Lower lobe of right lung (tissue), 2 donors: Measurements from ENCODE around the gene PKP4. TPM values are rescaled to one million over a fixed set of nuclear protein-coding genes. Genes with fewer than 3 reads are reported as not detected.

ENCODE experiments used
- ATAC-seq, 2 donors: fragments of 200-7000 bp; cut with Tn5 transposase; one replicate each; pipeline ENCODE4 v1.9.1; 2020 to 2022; ENCODE audit warnings: mild to moderate bottlenecking in 2 of 2, moderate library complexity in 2 of 2
- DNase-seq: peaks from one replicate; pipeline ENCODE4 v3.0.0-alpha.2; 2020
- H3K27ac ChIP-seq: fragments of 200-600 bp; one replicate; pipeline ENCODE4 v1.8.0; 2022
- H3K27me3 ChIP-seq: fragments of 200-600 bp; one replicate; pipeline ENCODE4 v1.8.0; 2022; ENCODE audit warnings: low read depth
- H3K36me3 ChIP-seq: fragments of 200-600 bp; one replicate; pipeline ENCODE4 v1.8.0; 2022; ENCODE audit warnings: mild to moderate bottlenecking
- H3K4me1 ChIP-seq: fragments of 200-600 bp; one replicate; pipeline ENCODE4 v1.8.0; 2022
- H3K4me3 ChIP-seq: fragments of 200-600 bp; one replicate; pipeline ENCODE4 v1.8.0; 2022; ENCODE audit warnings: mild to moderate bottlenecking
- H3K9me3 ChIP-seq: fragments of 200-600 bp; one replicate; pipeline ENCODE4 v1.8.0; 2022
- intact Hi-C: fragments of 100-400 bp; cut with DNase I; formaldehyde crosslinking; loops from one replicate; pipeline ENCODE4 v1.11.0; 2022
- total RNA-seq: library from RNA; stranded (reverse); fragmentation: NEBNext Ultra II Directional; extraction: Animal tissue kit (Norgen Biotek cat#: 25700); gene quantifications from one replicate; pipeline ENCODE4 v1.2.1, GENCODE V29; 2021
- TF ChIP-seq, protein P1 (sequence below): fragments of 200-600 bp; IDR thresholded peaks from one replicate; pipeline ENCODE4 v1.8.0; 2022; ENCODE audit warnings: antibody characterized with exemption, mild to moderate bottlenecking
- donor health status: DM: no; HTN: yes; CAD: no; lungs with severe emphysema.

Gene PKP4
- total RNA-seq, 1 donor from 2014 or later: 57.0 TPM

DNA sequence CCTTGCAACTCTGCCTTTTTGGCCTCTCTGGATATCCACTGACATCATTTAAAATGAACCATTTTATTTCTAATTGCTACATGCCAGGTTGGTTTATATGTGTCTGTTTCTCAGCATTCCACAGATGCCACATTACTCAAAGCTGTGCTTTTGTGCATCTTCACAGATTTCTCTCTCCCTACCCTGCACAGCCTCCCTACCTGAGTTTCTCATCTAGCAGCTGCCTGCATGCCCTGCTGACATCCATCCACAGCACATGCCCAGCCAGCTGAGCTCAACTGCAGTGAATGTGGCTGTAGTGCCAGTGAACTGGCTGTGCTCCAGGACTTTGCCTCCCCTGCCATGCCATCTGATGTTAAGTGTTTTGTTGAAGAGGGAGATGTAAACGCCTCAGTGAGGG, 44.5 kb downstream of the PKP4 start:
- TF ChIP-seq, protein P1, sequence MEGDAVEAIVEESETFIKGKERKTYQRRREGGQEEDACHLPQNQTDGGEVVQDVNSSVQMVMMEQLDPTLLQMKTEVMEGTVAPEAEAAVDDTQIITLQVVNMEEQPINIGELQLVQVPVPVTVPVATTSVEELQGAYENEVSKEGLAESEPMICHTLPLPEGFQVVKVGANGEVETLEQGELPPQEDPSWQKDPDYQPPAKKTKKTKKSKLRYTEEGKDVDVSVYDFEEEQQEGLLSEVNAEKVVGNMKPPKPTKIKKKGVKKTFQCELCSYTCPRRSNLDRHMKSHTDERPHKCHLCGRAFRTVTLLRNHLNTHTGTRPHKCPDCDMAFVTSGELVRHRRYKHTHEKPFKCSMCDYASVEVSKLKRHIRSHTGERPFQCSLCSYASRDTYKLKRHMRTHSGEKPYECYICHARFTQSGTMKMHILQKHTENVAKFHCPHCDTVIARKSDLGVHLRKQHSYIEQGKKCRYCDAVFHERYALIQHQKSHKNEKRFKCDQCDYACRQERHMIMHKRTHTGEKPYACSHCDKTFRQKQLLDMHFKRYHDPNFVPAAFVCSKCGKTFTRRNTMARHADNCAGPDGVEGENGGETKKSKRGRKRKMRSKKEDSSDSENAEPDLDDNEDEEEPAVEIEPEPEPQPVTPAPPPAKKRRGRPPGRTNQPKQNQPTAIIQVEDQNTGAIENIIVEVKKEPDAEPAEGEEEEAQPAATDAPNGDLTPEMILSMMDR: no peak
- Histone ChIP-seq H3K27ac (no peak overlapping the region), H3K36me3 (no peaks in the 10 kb centered on the region), H3K27me3 (no peaks in the 10 kb centered on the region), H3K4me3 (no peak overlapping the region), H3K4me1 (peaks cover 37% of the 10 kb centered on the region), H3K9me3 (no peaks in the 10 kb centered on the region)
- intact Hi-C loops: no loop called here
- ATAC-seq: peak in 1 of 2 donors; percentile 34
- no peak for DNase-seq

DNA sequence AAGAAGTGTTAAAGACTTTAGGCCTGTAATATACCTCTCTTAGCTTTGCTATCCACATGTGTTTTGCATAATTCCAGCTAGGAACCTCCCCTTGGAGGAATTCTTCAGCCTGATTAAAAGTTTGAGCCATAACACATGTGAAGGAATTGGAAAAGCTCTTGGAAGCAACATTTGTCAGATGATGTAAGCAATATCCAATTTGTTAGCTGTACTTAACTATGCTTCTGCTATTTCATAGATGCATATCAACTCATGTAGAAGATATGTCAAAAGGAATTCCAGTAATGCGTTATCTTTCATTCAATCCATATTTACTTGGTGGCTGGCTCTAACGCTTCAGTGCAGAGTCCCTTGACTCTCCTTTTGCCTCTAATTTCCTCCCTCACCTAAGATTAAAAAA, 46.2 kb downstream of the PKP4 start:
- H3K27me3 ChIP-seq: no peaks in the 10 kb centered on the region
- intact Hi-C loops: no loop called here
- H3K27ac ChIP-seq: no peak overlapping the region
- H3K4me3 ChIP-seq: no peak overlapping the region
- no peaks in the 10 kb centered on the region for H3K9me3 ChIP-seq
- ATAC-seq: peak in 1 of 2 donors; percentile 37
- no peak for DNase-seq
- H3K36me3 ChIP-seq: no peaks in the 10 kb centered on the region
- peaks cover 34% of the 10 kb centered on the region for H3K4me1 ChIP-seq
- TF ChIP-seq, protein P1: no peak

DNA sequence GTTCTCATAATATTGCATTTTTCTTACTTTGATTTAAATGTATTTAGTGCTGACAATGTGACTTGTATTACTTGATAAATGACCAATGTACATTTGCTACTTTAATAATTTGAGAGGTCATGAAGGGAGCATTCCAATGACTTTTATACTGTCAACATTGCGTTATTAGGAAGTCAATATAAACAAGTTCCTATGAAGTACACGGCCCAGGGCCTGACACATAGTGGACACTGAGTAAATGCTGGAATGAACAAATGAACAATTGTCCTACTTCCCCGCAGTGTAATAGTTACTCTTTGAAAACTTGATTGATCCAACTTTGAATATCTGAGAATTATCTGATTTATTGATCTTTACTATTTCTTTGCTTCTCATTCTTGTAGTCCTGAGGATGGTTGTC, 47.3 kb downstream of the PKP4 start:
- DNase-seq: no peak

DNA sequence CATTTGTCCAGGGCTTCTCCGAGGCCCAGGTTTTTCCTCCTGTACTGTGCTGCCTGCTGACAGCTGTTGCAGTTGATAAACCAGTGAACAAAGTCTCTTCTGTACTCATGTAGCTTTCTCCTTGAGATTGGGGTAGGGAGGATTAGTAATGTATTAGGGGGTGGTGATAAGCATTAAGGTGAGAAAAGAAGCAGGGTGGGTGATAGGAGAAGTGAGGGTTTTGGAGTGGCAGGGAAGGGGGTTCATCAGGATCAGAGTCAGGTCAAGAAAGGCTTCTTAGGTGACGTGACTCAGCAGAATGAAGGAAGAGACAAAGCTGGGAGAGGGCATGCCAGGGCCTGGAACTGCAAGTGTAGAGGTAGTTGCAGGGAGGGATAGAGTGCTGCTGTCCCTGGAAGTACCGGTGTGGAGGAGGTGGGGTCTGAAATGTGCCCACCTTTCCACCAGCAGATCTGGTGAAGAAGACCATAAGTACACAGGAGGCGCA, 48.7 kb downstream of the PKP4 start:
- Histone ChIP-seq H3K27ac (no peak overlapping the region), H3K36me3 (no peaks in the 10 kb centered on the region), H3K4me1 (peaks cover 33% of the 10 kb centered on the region), H3K9me3 (no peaks in the 10 kb centered on the region), H3K4me3 (no peak overlapping the region), H3K27me3 (no peaks in the 10 kb centered on the region)
- intact Hi-C loops: no loop called here
- no peak for ATAC-seq
- no peak for DNase-seq
- TF ChIP-seq, protein P1: no peak

More for the DNA sequence above, 47.3 kb downstream of the PKP4 start:
- intact Hi-C loops: no loop called here
- Histone ChIP-seq H3K4me1 (peaks cover 34% of the 10 kb centered on the region), H3K9me3 (no peaks in the 10 kb centered on the region), H3K36me3 (no peaks in the 10 kb centered on the region), H3K27me3 (no peaks in the 10 kb centered on the region), H3K4me3 (no peak overlapping the region), H3K27ac (no peak overlapping the region)
- no peak for ATAC-seq
- TF ChIP-seq, protein P1: no peak

DNA sequence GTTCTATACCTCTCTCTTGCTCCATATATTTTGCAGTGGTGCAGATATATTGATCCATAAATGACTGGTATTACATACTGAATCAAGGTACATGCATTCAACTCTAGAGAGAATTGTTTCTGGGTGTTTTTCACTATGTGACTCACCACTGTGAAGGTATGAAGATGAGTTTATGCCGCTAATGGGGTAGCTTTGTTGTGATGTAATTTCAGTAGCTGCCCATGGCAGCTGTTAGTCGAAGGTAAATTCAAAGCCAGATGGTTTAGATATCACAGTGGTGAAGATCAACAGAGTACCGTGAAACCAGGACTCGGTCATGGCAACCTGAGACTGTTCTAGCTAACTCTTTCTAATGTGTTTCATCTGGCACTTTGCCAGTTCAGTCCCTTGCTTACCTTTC, 50.4 kb downstream of the PKP4 start:
- TF ChIP-seq, protein P1: no peak

DNA sequence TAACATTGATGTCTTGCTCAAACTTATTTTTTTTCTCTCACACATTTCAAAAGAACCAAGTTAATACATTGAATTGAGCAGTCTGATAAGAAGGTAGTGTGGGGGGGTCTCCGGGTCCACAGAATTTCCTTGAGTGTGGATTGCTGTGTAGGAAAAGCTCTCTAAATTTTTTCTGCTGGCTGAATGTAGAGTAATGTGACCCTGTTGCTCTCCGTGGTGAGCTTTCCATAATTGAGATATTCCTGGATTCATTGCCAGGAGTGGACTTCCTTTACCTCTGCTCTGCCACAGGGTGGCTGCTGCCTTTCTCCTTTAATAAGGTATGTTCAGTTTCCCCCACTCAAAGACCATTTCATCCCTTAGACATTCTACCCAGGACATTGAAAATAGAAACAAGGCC, 50.9 kb downstream of the PKP4 start:
- H3K9me3 ChIP-seq: no peaks in the 10 kb centered on the region
- H3K27ac ChIP-seq: no peak overlapping the region
- H3K4me1 ChIP-seq: peaks cover 17% of the 10 kb centered on the region
- H3K27me3 ChIP-seq: no peaks in the 10 kb centered on the region
- H3K36me3 ChIP-seq: no peaks in the 10 kb centered on the region
- DNase-seq (no peak), ATAC-seq (no peak)
- TF ChIP-seq, protein P1: no peak
- no peak overlapping the region for H3K4me3 ChIP-seq
- intact Hi-C loops: no loop called here

More for the DNA sequence above, 50.4 kb downstream of the PKP4 start:
- Histone ChIP-seq H3K9me3 (no peaks in the 10 kb centered on the region), H3K36me3 (no peaks in the 10 kb centered on the region), H3K27me3 (no peaks in the 10 kb centered on the region), H3K4me3 (no peak overlapping the region), H3K4me1 (peaks cover 19% of the 10 kb centered on the region), H3K27ac (no peak overlapping the region)
- DNase-seq: no peak
- ATAC-seq: no peak
- intact Hi-C loops: no loop called here
